Bone marrow (tissue), 2 donors: ENCODE data around the gene LCE2C.

Source experiments
- DNase-seq, 2 donors: peaks; one replicate each; lab custom pipeline; 2025; lab: John Stamatoyannopoulos, UW

LCE2C gene

DNA sequence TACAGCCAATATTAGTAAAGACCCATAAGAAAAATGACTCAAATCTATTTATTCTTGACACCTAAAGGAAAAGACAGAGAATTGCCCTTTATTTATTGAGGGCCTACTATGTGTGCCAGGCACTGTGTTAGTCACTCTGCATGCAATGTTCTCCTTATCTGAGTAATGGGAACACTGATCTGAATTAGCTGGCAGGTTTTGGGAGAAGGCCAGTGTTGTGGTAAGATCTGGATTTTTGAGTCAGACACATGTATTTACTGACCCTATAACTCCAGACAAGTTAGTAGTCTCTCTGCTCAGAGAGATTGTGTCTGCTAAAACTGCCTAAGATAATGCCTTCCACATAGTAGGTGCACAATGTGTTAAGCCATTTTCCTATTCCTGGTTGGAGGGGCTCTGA, 50.2 kb downstream of the LCE2C start:
- no peak for DNase-seq
